ENCODE data around the gene ELL2.

DNA sequence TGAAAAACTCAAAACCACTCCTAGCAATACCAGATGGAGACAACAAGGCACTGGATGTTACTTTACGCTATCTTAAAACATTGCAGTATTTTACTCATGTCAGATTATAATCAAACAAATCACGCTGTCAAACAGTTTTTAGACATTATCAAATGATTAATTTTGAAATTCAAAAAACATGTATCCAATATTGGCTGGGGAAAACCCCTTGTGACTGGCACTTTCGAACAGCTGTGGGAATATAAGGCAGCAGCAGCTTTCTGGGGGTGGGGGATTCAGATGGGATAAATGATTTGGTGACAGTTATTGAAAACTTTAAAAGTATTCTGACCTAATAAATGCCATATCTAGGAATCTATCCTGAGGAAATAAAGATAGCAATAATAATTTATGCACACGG is 28.7 kb downstream of the ELL2 start:
- TF ChIP-seq POLR2A (IDR thresholded peaks at IDR 0.05) = no peak
- TF ChIP-seq CTCF (IDR thresholded peaks at IDR 0.05) = no peak
- no peak for TF ChIP-seq POLR2AphosphoS5 (IDR thresholded peaks at IDR 0.05)

Measured in prostate gland (tissue), 2 donors.